ENCODE results near the gene SH3D19. TPM values are rescaled to one million over a fixed set of nuclear protein-coding genes. Genes with fewer than 3 reads are reported as not detected.
A peak's percentile ranks its signal among the peaks of the same experiment; 100 is the strongest.

Gene SH3D19
- total RNA-seq, 4 donors from 2014 or later, result 159 to 295 (median 224) TPM

DNA sequence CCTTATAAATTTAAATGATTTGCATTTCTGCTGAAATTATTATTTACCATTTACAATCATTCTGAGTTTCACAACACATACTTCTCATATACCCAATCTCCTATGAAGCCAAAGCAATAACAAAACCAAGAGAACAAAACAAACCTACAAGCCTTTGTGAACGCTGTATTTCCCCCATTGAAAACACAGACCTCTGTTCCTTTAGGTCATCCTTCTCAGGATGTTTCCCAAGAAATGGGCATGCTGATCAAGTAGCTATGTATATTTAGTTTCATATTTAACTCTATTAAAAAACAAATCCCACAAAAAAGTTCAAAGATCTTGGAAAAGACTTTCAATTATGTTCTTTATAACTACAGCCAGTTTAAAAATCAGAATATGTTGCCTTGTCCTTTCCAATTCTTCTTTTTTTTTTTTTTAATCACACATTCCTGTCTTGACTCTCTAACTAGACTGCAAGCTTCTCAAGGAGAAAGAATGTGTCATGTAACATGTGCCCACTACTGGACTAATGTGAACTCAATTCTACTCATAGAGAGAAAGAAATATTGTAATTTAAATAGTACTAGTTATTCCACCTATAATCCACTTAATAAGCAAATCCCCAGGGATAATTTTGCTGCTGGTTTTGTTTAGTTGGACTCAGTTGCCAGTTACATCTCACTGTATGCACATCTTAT is 132.7 kb downstream of the SH3D19 start:
- no peak for TF ChIP-seq POLR2A (IDR thresholded peaks at IDR 0.05)
- no peak for TF ChIP-seq CTCF (IDR thresholded peaks at IDR 0.05)
- H3K4me3 ChIP-seq, result no peak overlapping the region
- peaks cover 0 to 2% (median 0%) of the 10 kb centered on the region in 4 donors for H3K9me3 ChIP-seq
- peaks cover 0 to 12% (median 0%) of the 10 kb centered on the region in 4 donors for H3K4me1 ChIP-seq
- no peaks in the 10 kb centered on the region for H3K27me3 ChIP-seq
- DNase-seq, result no peak
- no peaks in the 10 kb centered on the region for H3K36me3 ChIP-seq
- H3K27ac ChIP-seq, result no peak overlapping the region

GRCh38 chr4:151184523-151185458 is 140.6 kb downstream of the SH3D19 start:
- Histone ChIP-seq H3K27ac (peak overlapping the region in 1 of 4 donors; percentile 57), H3K4me1 (no peaks in the 10 kb centered on the region), H3K27me3 (no peaks in the 10 kb centered on the region), H3K4me3 (no peak overlapping the region), H3K9me3 (no peaks in the 10 kb centered on the region), H3K36me3 (no peaks in the 10 kb centered on the region)
- TF ChIP-seq POLR2A (IDR thresholded peaks at IDR 0.05) (no peak), CTCF (IDR thresholded peaks at IDR 0.05) (no peak)
- DNase-seq, result peak in 1 of 3 donors; percentile 75

DNA sequence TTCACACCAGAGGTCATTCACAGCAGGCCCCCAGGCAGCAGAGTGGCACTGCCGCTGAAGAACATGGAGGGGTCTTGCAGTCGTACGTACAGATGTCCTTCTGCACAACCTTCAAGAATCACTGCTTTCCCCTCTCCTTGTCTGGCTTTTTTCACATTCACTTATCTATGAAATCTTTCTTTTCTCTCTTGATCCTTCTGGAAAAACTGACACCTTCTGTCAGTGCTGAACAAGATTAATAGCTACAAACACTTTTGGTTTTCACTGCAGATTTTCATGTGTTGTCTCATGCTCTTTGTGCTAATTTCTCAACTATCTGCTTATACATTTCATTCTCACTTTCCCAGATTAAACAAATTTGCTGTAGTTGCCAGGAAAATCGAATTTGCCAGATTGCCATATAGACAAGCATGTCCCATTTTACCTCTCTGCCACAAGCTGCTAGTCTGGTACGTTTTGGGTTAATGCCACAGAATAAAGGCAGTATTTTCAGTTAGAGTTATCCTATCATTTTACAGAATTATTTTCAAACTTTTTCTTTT is 142.9 kb downstream of the SH3D19 start:
- H3K9me3 ChIP-seq, result no peaks in the 10 kb centered on the region
- H3K27ac ChIP-seq, result no peak overlapping the region
- TF ChIP-seq CTCF (IDR thresholded peaks at IDR 0.05) (no peak), POLR2A (IDR thresholded peaks at IDR 0.05) (no peak)
- H3K36me3 ChIP-seq, result peaks cover 0 to 4% (median 0%) of the 10 kb centered on the region in 3 donors
- no peak overlapping the region for H3K4me3 ChIP-seq
- H3K27me3 ChIP-seq, result no peaks in the 10 kb centered on the region
- no peak for DNase-seq
- H3K4me1 ChIP-seq, result no peaks in the 10 kb centered on the region

DNA sequence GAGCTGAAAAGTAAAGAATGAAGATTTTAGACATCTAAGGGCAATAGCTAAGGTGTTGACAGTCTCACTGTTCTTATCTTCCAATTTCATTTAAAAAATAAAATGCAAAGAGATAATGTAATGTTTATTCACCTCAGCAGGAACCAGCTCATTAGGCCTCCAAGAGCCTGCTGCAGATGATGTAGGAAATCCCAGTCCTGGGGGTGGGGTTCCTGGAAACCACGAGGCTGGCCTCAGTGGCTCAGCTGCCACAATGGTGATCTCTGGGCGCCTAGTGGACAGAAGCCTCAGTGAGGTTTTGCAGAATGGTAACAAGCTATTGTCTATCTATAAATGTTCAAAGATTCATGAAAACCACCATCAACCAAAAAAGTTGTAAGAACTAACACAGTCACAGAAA is 148.7 kb downstream of the SH3D19 start:
- DNase-seq, result no peak
- Histone ChIP-seq H3K4me1 (peaks cover 0 to 9% (median 0%) of the 10 kb centered on the region in 4 donors), H3K4me3 (no peak overlapping the region), H3K27me3 (no peaks in the 10 kb centered on the region), H3K36me3 (peaks cover 0 to 44% (median 0%) of the 10 kb centered on the region in 3 donors), H3K9me3 (no peaks in the 10 kb centered on the region), H3K27ac (no peak overlapping the region)
- no peak for TF ChIP-seq CTCF (IDR thresholded peaks at IDR 0.05)
- no peak for TF ChIP-seq POLR2A (IDR thresholded peaks at IDR 0.05)

DNA sequence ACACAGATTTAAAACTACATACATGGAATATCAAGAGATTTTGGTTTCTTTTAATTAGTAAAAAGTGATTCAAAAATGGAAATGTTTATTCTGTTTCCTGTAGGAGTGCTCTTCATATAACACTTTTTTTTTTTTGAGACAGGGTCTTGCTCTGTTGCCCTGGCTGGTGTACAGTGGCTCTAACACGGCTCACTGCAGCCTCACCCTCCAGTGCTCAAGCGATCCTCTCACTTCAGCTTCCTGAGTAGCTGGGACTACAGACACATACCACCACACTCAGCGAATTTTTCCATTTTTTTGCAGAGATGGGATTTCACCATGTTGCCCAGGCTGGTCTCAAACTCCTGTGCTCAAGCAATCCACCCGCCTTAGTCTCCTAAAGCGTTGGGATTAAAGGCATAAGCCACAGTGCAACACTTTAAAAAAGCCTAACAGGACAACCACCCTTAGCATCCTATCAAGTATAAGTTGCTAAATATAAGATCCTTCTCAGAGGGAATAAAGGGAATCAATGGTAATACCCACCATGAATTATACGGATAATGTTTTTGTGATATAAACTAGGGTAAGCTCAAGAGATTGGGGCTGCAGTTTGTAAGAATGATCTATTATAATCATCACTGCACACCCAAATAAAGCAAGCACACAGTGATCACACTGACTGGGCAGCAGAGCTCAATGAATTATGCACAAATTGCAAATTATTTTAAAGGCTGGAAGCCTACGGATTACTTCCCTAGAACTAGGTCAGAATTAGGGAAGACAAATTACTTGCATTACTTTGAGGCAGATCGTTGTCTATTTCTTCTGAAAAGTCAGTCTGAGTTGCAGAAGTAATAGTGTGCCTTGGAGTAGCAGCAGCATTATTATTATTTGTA is 149.4 kb downstream of the SH3D19 start:
- Histone ChIP-seq H3K36me3 (peaks cover 0 to 46% (median 0%) of the 10 kb centered on the region in 3 donors), H3K9me3 (no peaks in the 10 kb centered on the region), H3K27me3 (no peaks in the 10 kb centered on the region), H3K27ac (no peak overlapping the region), H3K4me3 (no peak overlapping the region), H3K4me1 (peaks cover 0 to 9% (median 0%) of the 10 kb centered on the region in 4 donors)
- no peak for DNase-seq
- no peak for TF ChIP-seq POLR2A (IDR thresholded peaks at IDR 0.05)
- TF ChIP-seq CTCF (IDR thresholded peaks at IDR 0.05), result no peak

Data from Peyer's patch (tissue), 4 donors.